NCI-H1436 (cell line): ENCODE measurements around the gene CACNA1C.
"Not testable (repeated sequence)": the region's sequence is repeated elsewhere in the genome, so short reads cannot be mapped to it uniquely, and the experiment has no call there.

Experiments used
- DNase-seq: peaks from one replicate; lab custom pipeline; 2025; lab: John Stamatoyannopoulos, UW

Gene CACNA1C

DNA sequence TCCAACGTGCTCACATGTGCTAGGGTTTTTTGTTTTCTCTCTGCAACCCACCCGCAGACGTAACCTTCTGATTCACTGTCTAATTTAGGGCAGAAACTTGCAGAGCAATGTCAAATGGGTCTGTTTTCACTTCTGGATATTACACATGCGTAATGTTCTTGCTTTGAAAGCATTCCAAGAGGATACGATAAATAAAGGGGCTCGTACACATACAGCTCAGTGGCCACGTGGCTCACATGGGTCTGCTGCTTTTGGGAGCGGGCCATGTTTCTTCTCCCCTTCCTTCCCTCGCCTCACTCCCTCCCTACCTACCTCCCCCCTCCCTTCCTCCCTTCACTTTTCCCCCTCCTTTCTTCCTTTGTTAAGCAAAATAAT lies 23.4 kb downstream of the CACNA1C start:
- no peak for DNase-seq

- no peak for DNase-seq
These were observed 23.9 kb downstream of the CACNA1C start for GRCh38 chr12:2076728-2077127.

DNA sequence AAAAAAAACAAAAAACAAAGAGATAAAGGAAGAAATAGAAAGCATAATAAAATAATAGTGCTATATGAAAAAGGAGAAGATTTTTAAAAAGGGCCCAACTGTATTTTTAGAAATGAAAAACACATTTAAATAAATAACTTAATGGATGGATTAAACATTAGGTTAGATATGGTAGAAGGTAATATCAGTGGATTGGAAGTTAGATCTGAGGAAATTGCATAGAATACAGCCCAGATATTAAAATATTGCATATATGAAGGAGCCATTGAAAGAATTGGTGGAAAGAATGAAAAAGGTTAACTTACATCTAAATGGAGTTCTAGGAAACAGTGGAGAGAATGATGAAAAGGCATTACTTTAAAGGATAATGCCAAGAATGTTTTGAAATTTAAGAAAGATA lies 27.8 kb downstream of the CACNA1C start:
- no peak for DNase-seq

GRCh38 chr12:2082321-2082720 lies 29.5 kb downstream of the CACNA1C start:
- DNase-seq = no peak

DNA sequence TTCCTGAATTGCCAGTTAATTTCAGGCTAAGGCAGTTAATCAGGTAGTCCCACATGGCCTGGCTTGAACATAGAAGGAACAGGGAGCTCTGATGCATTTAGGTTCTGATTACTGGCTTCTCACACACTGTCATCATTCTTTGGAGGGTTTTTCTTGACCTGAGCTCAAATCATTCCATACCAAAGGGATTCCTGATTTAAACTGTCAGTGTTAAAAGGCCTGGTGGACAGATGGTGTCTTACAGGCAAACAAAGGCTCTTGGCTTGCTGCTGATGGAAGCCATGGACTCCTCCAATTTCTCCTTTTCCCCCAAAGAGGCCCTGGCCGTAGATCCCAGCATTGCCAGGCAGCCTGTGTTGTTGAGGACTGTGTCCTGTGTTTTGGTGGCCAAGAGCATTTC lies 30.2 kb downstream of the CACNA1C start:
- DNase-seq = no peak

- DNase-seq = no peak
These were observed 30.8 kb downstream of the CACNA1C start for GRCh38 chr12:2083561-2083960.

GRCh38 chr12:2084553-2085296 lies 31.9 kb downstream of the CACNA1C start:
- peak; percentile 53 for DNase-seq

- no peak for DNase-seq
These were observed 39.6 kb downstream of the CACNA1C start for GRCh38 chr12:2092354-2092753.

GRCh38 chr12:2092890-2093289 lies 40.1 kb downstream of the CACNA1C start:
- no peak for DNase-seq

DNA sequence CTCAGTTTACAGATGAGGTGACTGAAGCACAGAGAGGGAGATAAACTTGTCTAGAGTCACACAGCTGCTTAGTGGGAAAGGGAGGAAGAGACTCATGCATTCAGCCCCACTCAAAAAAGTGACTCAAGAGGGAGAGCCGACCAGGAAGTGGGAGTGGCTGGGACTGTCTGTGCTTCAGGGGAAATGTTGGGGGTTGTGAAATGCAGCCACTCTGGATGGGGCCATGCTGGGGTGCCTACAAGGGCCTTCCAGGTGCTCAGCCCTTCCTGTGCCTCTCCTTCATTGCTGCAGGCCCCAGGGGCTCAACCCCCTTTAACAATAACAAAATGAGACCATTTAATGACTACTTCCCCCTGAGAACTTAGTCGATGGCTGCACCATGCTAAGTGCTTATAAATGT lies 41.8 kb downstream of the CACNA1C start:
- DNase-seq = no peak

GRCh38 chr12:2095878-2096277 lies 43.1 kb downstream of the CACNA1C start:
- DNase-seq = no peak

- DNase-seq = no peak
These were observed 44.8 kb downstream of the CACNA1C start for GRCh38 chr12:2097617-2098016.

GRCh38 chr12:2098852-2099251 lies 46.1 kb downstream of the CACNA1C start:
- no peak for DNase-seq

GRCh38 chr12:2099595-2099994 lies 46.8 kb downstream of the CACNA1C start:
- DNase-seq = no peak

DNA sequence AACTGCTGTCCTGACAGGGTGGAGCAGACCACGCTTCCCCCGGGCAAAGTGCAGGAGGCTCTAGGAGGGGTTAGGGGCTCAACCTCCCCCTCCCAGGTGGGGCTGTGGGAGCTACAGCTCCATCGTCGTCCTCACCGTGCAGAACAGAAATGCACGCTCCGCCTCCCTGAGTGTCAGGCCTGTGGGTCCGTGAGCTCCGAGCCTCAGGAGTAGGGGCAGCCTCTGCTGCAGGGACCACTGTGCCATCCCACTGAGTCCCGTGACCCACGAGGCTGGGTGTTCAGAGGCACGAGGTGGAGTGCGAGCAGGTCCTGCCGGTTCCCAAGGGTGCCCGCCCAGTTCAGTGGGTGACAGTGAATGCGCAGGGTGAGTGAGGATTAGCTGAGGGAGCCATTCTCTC lies 48.6 kb downstream of the CACNA1C start:
- no peak for DNase-seq

GRCh38 chr12:2101771-2102170 lies 49.0 kb downstream of the CACNA1C start:
- no peak for DNase-seq

DNA sequence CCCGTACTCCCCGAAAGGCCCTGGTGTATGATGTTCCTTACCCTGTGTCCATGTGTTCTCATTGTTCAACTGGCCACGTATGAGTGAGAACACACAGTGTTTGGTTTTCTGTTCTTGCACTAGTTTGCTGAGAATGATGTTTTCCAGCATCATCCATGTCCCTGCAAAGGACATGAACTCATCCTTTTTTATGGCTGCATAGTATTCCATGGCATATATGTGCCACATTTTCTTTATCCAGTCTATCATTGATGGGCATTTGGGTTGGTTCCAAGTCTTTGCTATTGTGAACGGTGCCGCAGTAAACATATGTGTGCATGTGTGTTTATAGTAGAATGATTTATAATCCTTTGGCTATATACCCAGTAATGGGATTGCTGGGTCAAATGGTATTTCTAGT lies 49.9 kb downstream of the CACNA1C start:
- not testable (repeated sequence) for DNase-seq

- DNase-seq = not testable (repeated sequence)
These were observed 52.6 kb downstream of the CACNA1C start for GRCh38 chr12:2105387-2105786.

DNA sequence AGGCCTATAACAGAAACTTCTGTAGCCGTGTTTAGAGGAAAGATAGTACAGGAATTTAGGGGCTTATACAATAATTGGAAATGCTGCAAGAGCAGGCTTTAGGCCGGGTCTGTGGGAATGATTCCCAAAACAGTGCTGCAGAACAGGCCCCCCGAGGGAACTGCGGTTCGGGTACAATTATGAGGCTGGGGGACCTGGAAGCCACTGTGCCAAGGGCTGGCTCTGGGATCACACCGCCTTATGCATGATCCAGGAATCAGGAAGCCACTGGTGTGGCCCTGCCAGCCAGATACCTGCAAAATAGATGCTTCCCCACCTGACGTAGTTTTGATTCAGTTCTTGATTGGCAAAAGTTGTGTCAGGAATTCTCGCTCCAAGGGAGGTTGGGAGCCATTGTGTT lies 55.4 kb downstream of the CACNA1C start:
- DNase-seq = no peak

DNA sequence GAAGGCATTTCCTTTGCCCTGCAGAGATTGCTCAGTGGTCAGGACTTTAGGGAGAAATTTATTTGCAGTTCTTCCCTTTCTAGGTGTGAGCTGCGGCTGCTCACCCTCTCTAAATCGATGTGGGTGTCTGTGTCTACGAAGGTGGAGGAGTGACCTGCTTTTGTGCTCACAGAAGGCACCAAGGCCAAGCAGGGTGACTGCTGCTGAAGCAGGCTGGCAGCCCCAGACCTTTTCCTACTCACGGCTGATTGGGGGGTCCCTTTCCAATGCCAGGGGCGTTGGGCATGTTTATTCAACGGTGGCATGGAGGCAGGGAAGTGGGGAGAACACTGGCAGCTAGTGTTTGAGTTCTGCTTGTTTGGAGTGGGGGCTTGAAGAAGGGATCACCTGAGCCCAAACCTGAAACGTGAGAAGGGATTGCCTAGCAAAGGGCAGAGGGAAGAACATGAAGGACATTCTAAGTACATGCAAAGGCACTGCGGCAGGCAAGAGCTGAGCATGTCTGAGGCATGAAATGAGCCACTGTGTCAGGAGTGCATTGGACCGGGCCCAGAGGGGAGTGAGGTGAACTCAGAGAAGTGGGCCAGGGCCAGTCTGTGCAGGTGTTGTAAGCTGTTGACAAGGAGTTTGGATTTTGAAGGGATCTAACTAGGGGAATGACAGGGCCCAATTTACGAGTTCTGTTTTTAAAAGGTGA lies 56.3 kb downstream of the CACNA1C start:
- no peak for DNase-seq

DNA sequence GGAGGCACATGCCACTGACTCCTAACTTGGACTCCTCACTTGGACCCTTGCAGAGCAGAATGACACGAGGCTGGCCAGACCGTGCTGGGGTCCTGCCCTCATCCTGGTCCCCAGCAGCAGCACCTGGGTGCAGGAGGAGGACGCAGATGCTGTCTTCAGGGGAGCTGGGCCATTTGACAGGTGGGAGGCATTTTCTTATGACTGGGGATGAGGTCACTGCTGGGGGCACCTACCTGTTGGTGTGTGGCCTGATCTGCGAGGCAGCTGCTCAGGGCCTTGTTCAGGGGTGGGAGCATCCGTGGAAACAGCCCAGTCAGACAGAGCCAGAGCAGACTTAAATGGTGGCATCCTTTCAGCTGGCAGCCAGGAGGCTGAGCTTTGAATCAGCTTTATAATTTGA lies 57.3 kb downstream of the CACNA1C start:
- DNase-seq = no peak

DNA sequence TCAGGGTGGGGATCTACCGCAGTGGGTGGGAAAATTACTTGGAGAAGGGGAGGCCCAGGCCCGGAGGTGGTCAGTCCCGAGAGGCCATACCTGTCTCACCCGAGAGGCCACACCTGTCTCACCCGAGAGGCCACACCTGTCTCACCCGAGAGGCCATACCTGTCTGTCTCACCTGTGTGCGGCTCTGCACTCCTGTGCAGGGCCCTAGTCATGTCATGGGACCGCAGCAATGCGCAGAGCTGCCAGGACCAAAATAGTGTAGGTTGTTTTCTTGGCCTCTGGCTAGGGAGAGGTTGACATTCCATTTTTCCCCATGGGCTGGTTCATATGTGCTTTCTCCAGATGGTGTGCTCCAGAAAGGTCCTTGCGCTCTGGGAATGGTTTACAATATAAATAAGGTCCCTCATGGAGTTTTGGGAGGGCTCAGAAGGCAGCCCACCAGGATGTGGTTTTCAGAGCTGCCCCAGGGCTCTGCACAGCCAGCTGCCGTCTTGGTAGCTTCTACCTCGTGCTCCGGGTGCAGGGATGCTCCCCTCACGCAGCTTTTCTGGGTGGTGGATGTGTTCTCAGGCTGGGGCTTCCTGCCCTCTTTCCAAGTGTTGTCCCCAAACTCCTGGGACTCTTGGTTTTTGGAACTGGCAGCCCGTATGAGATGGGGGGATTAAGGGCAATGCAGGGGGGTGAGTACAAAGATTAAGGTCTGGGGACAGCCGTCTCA lies 58.2 kb downstream of the CACNA1C start:
- no peak for DNase-seq

DNA sequence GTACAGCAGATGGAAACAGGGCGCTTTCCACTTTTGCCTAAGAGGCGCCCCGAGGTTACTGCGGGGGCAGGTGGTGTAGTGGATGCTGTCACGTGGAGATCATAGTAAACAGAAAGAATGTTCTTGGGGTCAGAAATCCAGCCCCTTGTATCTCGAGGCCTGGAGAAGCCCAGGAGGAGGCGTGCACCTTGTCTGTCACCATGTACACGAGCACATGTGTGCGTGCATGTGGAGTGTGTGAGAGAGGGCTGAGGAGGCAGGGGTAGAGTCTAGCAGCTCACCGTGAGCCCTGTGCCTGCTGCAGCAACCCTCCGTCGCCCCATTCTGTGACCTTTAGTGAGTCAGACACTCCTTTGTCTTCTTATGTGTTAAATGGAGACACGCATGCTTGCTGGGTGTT lies 59.0 kb downstream of the CACNA1C start:
- DNase-seq = no peak
